K562 (cell line): ENCODE data around the gene CD79A. TPM values are rescaled to one million over a fixed set of nuclear protein-coding genes. Genes with fewer than 3 reads are reported as not detected.
A peak's percentile ranks its signal among the peaks of the same experiment; 100 is the strongest.

ENCODE experiments used
- CHD2 ChIP-seq: IDR thresholded peaks from 2 replicates; pipeline ENCODE4 v1.6.1; 2011; ENCODE audit warnings: low read depth, low read length
- CREBBP ChIP-seq: IDR thresholded peaks from one replicate; pipeline ENCODE4 v1.6.1; 2012; ENCODE audit warnings: low read depth, mild to moderate bottlenecking, control low read depth, inconsistent platforms, low read length
- FIP1L1 ChIP-seq: fragments of 200-400 bp; formaldehyde crosslinking; IDR thresholded peaks from 2 replicates; pipeline ENCODE4 v1.6.1; 2018; ENCODE audit warnings: mild to moderate bottlenecking, low read depth, low read length; ENCODE audit not compliant: poor library complexity, severe bottlenecking
- NFIX ChIP-seq: fragments of 250-450 bp; sonication (Bioruptor Pico); IDR thresholded peaks from 2 replicates; pipeline ENCODE4 v1.4.0; 2020; ENCODE audit warnings: low read depth, mild to moderate bottlenecking, moderate library complexity
- POLR2G ChIP-seq: fragments of 200-400 bp; formaldehyde crosslinking; IDR thresholded peaks from 2 replicates; pipeline ENCODE4 v1.6.1; 2017; ENCODE audit warnings: low read depth, mild to moderate bottlenecking, antibody characterized with exemption, low read length, moderate library complexity
- RBFOX2 ChIP-seq: fragments of 200-400 bp; formaldehyde crosslinking; IDR thresholded peaks from 2 replicates; pipeline ENCODE4 v1.6.1; 2017; ENCODE audit warnings: low read depth, mild to moderate bottlenecking, low read length, moderate library complexity
- RUNX1 ChIP-seq: sonication (generic); IDR thresholded peaks from 2 replicates; pipeline ENCODE4 v1.6.1; 2016; ENCODE audit warnings: antibody characterized with exemption, low read depth
- SAP30 ChIP-seq: fragments of 200-600 bp; sonication (generic); IDR thresholded peaks from 2 replicates; pipeline ENCODE4 v1.6.1; 2012; ENCODE audit warnings: borderline replicate concordance, low read depth, mild to moderate bottlenecking, moderate library complexity, low read length, control low read depth, inconsistent platforms; ENCODE audit not compliant: insufficient read depth, poor library complexity, severe bottlenecking
- SREBF2 ChIP-seq: sonication (generic); formaldehyde crosslinking; IDR thresholded peaks from 2 replicates; pipeline ENCODE4 v1.4.0; 2020; ENCODE audit warnings: mild to moderate bottlenecking, missing genetic modification reagents
- SUPT5H ChIP-seq: fragments of 450-650 bp; IDR thresholded peaks from 2 replicates; pipeline ENCODE4 v1.6.1; 2016
- TSC22D4 ChIP-seq: fragments of 450-650 bp; IDR thresholded peaks from 2 replicates; pipeline ENCODE4 v1.6.1; 2016; ENCODE audit warnings: missing genetic modification characterization, missing biosample characterization, control low read depth
- ZBTB8A ChIP-seq: fragments of 450-650 bp; IDR thresholded peaks from 2 replicates; pipeline ENCODE4 v1.6.1; 2018; ENCODE audit warnings: mild to moderate bottlenecking, moderate library complexity; ENCODE audit not compliant: partially characterized antibody
- ZC3H8 ChIP-seq: fragments of 450-650 bp; IDR thresholded peaks from 2 replicates; pipeline ENCODE4 v1.6.1; 2017
- ZKSCAN3 ChIP-seq: fragments of 250-450 bp; sonication (Bioruptor Pico); IDR thresholded peaks from 2 replicates; pipeline ENCODE4 v1.4.0; 2020
- ZNF551 ChIP-seq: fragments of 250-450 bp; sonication (Bioruptor Pico); IDR thresholded peaks from 2 replicates; pipeline ENCODE4 v1.5.0; 2021; ENCODE audit warnings: mild to moderate bottlenecking, moderate library complexity
- ZNF699 ChIP-seq: fragments of 250-450 bp; sonication (Bioruptor Pico); IDR thresholded peaks from 2 replicates; pipeline ENCODE4 v1.8.0; 2021; ENCODE audit warnings: mild to moderate bottlenecking, moderate library complexity; ENCODE audit not compliant: insufficient replicate concordance
- polyA plus RNA-seq, 8 experiments: library from polyadenylated mRNA; depleted of rRNA in 4 of 8; stranded (reverse) in 5 of 8; unstranded in 3 of 8; fragments of >200 nt; fragmentation: Nextera tagmentation in 2 of 8; fragmentation: Illumina TruSeq in 1 of 8; extraction: Ambion mirVana in 2 of 8; extraction: Trizol in 1 of 8; gene quantifications; 2 replicates each; pipeline versions ENCODE4 v1.2.1 to v1.2.3, GENCODE V29; 2011 to 2014; ENCODE audit warnings: inconsistent platforms in 1 of 8, missing spikeins in 1 of 8
- total RNA-seq, 7 experiments: library from RNA; depleted of rRNA in 6 of 7; stranded (reverse); fragments of >200 nt in 6 of 7; fragmentation: Illumina TruSeq in 2 of 7; extraction: Trizol in 2 of 7; gene quantifications; 2 replicates each; pipeline versions ENCODE4 v1.2.1 to v1.2.3, GENCODE V29; 2011 to 2021; ENCODE audit warnings: low replicate concordance in 1 of 7
- TF ChIP-seq, protein P1 (sequence below): fragments of 250-450 bp; sonication (Bioruptor Pico); IDR thresholded peaks from 2 replicates; pipeline ENCODE4 v1.4.0; 2020; ENCODE audit warnings: borderline replicate concordance
- TF ChIP-seq, protein P2 (sequence below): fragments of 250-450 bp; sonication (Bioruptor Pico); IDR thresholded peaks from 2 replicates; pipeline ENCODE4 v1.8.0; 2021; ENCODE audit warnings: borderline replicate concordance, mild to moderate bottlenecking, moderate library complexity; ENCODE audit not compliant: poor library complexity, severe bottlenecking
- TF ChIP-seq, protein P3 (sequence below), 2 experiments: IDR thresholded peaks; 2 replicates each; pipeline ENCODE4 v1.6.1; 2012; ENCODE audit warnings: improper control_type of control experiment in 2 of 2, low read depth in 2 of 2, low read length in 2 of 2, borderline replicate concordance in 1 of 2
- TF ChIP-seq, protein P4 (sequence below): IDR thresholded peaks from 3 replicates; pipeline ENCODE4 v1.6.1; 2011; ENCODE audit warnings: borderline replicate concordance, mild to moderate bottlenecking; ENCODE audit not compliant: insufficient read length, insufficient read depth
- TF ChIP-seq, protein P5 (sequence below): fragments of 250-450 bp; sonication (Bioruptor Pico); IDR thresholded peaks from 2 replicates; pipeline ENCODE4 v1.4.0; 2020; ENCODE audit warnings: mild to moderate bottlenecking, moderate library complexity

CD79A gene
- total and polyA plus RNA-seq, 9 of the 15 experiments (the other 6 are each of a cell fraction or from before 2014, with no cell fraction given), result 0.04 to 0.72 (median 0.17) TPM; not detected in 3

DNA sequence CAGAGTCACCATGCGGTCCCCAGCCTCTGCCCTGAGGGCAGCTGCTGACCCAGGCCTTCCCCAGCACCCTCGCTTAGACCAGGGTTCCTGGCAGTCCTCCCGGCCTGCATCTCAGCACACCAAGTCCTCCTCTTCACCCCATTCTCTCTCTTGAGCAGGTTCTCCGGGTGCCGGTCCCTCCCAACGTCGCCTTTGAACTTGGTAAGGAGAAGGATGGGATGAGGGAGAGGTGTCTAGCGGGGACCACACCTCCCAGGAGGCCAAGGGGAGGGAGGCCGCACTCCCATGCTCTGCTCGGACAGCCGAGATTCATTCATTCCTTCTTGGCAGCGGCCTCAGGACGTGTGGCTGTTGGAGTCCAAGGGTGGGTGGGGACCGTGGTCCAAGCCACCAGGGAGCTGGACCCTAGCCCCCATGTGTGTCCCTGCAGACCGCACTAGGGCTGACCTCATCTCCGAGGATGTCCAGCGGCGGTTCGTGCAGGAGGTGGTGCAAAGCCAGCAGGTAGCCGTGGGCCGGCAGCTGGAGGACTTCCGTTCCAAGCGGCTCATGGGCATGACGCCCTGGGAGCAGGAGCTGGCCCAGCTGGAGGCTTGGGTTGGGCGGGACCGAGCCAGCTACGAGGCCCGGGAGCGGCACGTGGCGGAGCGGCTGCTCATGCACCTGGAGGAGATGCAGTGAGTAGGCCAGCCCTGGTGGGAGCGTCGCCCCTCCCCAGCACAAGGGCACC is 15.3 kb downstream of the CD79A start (continued):
- TF ChIP-seq ZNF551 (CRISPR knock-in tag) (no peak), CHD2 (no peak), CREBBP (no peak), SAP30 (no peak), ZBTB8A (no peak), NFIX (CRISPR knock-in tag) (no peak), FIP1L1 (no peak), ZC3H8 (no peak), RUNX1 (no peak), TSC22D4 (tag) (no peak), SREBF2 (CRISPR knock-in tag) (no peak), POLR2G (peak; percentile 74), SUPT5H (0 out of 2 replicates have a peak, but pooled peaks have one; percentile 17), ZNF699 (CRISPR knock-in tag) (no peak), RBFOX2 (peak; percentile 55; the same call in 1 of the 2 replicates), ZKSCAN3 (CRISPR knock-in tag) (no peak)
- TF ChIP-seq, protein P1, sequence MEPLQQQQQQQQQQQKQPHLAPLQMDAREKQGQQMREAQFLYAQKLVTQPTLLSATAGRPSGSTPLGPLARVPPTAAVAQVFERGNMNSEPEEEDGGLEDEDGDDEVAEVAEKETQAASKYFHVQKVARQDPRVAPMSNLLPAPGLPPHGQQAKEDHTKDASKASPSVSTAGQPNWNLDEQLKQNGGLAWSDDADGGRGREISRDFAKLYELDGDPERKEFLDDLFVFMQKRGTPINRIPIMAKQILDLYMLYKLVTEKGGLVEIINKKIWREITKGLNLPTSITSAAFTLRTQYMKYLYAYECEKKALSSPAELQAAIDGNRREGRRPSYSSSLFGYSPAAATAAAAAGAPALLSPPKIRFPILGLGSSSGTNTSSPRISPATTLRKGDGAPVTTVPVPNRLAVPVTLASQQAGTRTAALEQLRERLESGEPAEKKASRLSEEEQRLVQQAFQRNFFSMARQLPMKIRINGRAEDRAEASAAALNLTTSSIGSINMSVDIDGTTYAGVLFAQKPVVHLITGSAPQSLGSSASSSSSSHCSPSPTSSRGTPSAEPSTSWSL (CRISPR knock-in tag), result no peak
- TF ChIP-seq, protein P2, sequence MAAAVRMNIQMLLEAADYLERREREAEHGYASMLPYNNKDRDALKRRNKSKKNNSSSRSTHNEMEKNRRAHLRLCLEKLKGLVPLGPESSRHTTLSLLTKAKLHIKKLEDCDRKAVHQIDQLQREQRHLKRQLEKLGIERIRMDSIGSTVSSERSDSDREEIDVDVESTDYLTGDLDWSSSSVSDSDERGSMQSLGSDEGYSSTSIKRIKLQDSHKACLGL (CRISPR knock-in tag), result no peak
- TF ChIP-seq, protein P3, sequence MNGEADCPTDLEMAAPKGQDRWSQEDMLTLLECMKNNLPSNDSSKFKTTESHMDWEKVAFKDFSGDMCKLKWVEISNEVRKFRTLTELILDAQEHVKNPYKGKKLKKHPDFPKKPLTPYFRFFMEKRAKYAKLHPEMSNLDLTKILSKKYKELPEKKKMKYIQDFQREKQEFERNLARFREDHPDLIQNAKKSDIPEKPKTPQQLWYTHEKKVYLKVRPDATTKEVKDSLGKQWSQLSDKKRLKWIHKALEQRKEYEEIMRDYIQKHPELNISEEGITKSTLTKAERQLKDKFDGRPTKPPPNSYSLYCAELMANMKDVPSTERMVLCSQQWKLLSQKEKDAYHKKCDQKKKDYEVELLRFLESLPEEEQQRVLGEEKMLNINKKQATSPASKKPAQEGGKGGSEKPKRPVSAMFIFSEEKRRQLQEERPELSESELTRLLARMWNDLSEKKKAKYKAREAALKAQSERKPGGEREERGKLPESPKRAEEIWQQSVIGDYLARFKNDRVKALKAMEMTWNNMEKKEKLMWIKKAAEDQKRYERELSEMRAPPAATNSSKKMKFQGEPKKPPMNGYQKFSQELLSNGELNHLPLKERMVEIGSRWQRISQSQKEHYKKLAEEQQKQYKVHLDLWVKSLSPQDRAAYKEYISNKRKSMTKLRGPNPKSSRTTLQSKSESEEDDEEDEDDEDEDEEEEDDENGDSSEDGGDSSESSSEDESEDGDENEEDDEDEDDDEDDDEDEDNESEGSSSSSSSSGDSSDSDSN (IDR thresholded peaks at IDR 0.05; ENCODE audit: borderline replicate concordance in 1 of 2, low read depth in 2 of 2, low read length in 2 of 2), result no peak
- TF ChIP-seq, protein P4, sequence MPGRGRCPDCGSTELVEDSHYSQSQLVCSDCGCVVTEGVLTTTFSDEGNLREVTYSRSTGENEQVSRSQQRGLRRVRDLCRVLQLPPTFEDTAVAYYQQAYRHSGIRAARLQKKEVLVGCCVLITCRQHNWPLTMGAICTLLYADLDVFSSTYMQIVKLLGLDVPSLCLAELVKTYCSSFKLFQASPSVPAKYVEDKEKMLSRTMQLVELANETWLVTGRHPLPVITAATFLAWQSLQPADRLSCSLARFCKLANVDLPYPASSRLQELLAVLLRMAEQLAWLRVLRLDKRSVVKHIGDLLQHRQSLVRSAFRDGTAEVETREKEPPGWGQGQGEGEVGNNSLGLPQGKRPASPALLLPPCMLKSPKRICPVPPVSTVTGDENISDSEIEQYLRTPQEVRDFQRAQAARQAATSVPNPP, result no peak
- TF ChIP-seq, protein P5, sequence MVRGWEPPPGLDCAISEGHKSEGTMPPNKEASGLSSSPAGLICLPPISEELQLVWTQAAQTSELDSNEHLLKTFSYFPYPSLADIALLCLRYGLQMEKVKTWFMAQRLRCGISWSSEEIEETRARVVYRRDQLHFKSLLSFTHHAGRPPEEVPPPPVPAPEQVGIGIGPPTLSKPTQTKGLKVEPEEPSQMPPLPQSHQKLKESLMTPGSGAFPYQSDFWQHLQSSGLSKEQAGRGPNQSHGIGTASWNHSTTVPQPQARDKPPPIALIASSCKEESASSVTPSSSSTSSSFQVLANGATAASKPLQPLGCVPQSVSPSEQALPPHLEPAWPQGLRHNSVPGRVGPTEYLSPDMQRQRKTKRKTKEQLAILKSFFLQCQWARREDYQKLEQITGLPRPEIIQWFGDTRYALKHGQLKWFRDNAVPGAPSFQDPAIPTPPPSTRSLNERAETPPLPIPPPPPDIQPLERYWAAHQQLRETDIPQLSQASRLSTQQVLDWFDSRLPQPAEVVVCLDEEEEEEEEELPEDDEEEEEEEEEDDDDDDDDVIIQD (CRISPR knock-in tag), result no peak
